ENCODE data around the gene PPP1R27.

Gene PPP1R27

DNA sequence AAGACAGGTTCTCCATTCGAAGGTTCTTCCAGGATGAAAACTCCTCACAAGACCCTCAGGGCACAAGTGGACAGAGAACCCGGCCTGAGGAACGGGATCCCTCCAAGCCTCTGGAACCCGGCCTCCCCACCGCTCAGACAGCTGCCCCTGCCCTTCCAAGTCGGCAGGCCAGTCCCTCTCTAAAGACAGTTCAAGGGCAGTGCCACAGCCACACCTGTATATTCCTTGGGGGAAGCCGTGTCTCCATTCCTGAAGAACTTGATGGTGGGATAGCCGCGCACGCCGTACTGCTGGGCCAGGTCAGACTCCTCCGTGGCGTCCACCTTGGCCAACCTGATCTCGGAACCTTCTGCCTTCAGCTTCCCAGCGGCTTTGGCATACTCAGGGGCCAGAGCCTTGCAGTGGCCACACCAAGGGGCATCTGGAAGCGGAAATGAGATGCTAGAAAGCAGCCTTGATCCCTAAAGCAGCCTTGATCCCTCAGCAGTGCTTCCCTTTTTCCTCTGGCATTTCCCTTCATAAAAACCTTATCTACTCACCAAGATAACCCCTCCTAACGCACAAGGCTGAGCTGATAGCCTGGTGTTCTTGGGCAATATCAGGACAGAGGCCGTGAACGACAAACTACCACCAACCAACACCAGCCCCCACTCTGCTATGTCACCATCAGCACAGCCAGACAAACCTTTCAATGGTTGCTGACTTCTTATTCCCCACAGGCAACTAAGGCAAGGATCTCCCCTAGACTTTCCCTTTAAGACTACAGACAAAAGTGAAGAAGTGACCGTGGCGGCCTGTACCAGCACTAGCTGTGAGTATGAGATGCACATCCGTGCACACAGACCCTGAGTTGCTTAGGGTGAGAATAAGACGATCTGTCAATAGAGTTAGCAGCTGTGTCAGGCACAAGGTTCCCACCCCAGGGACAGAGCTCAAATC is 24.4 kb upstream of the PPP1R27 start:
- peak; percentile 41 for DNase-seq (ENCODE audit: low read depth)
- peaks cover 61% of the 10 kb centered on the region for H3K4me1 ChIP-seq (ENCODE audit: control insufficient read depth, insufficient read depth, low read length)
- H3K36me3 ChIP-seq (ENCODE audit: control insufficient read depth, insufficient read depth, low read length, severe bottlenecking) = peaks cover 41% of the 10 kb centered on the region
- peak overlapping the region; percentile 86 for H3K4me3 ChIP-seq (ENCODE audit: low read length)
- H3K9me3 ChIP-seq (ENCODE audit: control insufficient read depth, low read length) = no peaks in the 10 kb centered on the region
- peak overlapping the region; percentile 92 for H3K9ac ChIP-seq (ENCODE audit: low read length)
- H3K27me3 ChIP-seq (replicated peaks; ENCODE audit: control insufficient read depth, insufficient read depth, low read length) = no peaks in the 10 kb centered on the region

DNA sequence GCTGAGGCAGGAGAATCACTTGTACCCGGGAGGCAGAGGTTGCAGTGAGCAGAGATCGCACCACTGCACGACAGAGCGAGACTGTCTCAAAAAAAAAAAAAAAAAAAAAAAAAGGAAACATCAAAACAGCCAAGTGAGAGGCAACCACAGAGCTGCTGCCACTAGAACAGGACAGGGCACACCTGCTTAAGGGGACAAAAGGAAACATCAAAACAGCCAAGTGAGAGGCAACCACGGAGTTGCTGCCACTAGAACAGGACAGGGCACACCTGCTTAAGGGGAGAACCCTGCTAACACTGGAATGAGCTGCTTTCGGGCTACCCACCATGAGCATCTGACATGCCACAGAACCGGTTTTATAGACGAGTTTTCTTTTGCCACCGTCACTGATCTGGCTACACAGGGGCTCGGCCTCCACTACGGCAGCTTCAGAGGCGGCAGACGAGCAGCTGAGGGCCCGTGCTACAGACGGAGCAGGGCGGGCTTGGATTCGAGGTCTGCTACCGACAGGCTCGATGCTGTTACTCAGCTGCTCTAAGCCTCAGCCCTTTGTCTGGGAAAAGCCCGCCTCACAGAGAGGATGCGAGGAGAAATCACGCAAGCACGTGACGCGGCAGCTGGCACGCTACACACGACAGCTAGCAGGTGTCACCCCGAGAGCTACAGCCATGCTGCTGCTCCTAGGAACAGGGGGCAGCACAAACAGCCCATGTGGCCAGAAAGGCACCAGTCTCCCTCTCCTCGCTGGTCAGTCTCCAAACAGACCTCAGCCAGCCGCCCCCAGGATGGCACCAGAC is 23.5 kb upstream of the PPP1R27 start:
- H3K27me3 ChIP-seq (replicated peaks; ENCODE audit: control insufficient read depth, insufficient read depth, low read length) = no peaks in the 10 kb centered on the region
- H3K4me1 ChIP-seq (ENCODE audit: control insufficient read depth, insufficient read depth, low read length) = peaks cover 53% of the 10 kb centered on the region
- peak overlapping the region; percentile 92 for H3K9ac ChIP-seq (ENCODE audit: low read length)
- peaks cover 42% of the 10 kb centered on the region for H3K36me3 ChIP-seq (ENCODE audit: control insufficient read depth, insufficient read depth, low read length, severe bottlenecking)
- peak overlapping the region; percentile 86 for H3K4me3 ChIP-seq (ENCODE audit: low read length)
- H3K9me3 ChIP-seq (ENCODE audit: control insufficient read depth, low read length) = no peaks in the 10 kb centered on the region
- DNase-seq (ENCODE audit: low read depth) = no peak

DNA sequence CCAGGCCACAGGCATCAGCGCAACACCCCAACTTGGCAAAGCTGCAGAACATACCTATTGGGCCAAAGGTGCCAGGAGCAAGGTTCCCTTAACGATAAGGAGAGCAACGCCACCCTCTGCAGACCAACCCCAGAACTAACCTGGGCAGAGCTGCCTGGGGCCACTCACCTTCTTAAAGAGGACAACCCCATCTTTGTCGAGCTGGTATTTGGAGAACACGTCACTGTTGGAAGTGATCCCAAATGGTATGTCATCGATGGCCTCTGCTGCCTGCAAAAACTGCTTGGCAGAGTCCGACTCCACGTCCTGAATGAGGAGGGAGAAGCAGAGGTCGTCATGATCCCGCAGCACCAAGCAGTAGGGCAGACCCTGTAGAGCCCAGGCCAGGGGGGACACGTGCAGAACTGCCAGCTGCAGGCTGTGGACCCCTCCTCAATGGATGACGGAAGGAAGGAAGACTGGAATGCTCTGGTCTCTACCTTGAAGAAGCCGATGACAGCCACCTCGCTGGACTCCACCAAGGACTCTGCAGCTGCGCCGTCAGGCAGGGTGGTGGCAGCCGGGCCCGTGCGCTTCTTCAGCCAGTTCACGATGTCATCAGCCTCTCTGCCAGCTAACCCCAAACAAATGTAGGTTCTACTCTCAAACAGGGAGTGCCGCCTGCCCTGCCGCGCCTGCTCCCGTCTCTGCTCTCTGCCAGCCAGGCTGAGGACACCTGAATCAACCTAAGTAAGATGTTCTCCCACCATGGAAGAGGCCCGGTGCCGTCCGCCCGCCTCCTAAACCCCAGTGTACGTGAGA is 20.3 kb upstream of the PPP1R27 start:
- no peak for DNase-seq (ENCODE audit: low read depth)
- no peaks in the 10 kb centered on the region for H3K9me3 ChIP-seq (ENCODE audit: control insufficient read depth, low read length)
- H3K4me3 ChIP-seq (ENCODE audit: low read length) = no peak overlapping the region
- H3K36me3 ChIP-seq (ENCODE audit: control insufficient read depth, insufficient read depth, low read length, severe bottlenecking) = peaks cover 68% of the 10 kb centered on the region
- no peaks in the 10 kb centered on the region for H3K27me3 ChIP-seq (replicated peaks; ENCODE audit: control insufficient read depth, insufficient read depth, low read length)
- H3K4me1 ChIP-seq (ENCODE audit: control insufficient read depth, insufficient read depth, low read length) = peaks cover 38% of the 10 kb centered on the region
- H3K9ac ChIP-seq (ENCODE audit: low read length) = peak overlapping the region; percentile 18

DNA sequence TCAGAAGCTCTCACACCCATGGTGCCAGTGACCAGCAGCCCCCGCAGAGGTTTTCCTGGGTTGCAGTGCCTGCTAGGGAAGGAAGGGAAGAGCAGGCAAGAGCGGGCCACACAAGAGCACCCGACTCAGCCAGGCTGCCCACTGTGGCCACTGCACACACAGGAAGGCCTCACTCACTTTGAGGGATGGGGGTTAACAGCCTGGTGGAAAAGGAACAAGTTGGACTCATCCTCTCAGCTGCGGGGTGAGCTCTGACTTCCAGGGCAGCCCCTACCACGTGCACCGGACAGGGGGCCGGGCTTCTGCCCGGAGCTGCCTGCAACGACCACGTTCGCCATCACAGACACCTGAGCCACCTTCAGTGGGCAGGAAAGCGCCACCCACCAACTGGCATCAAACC is 17.4 kb upstream of the PPP1R27 start:
- Histone ChIP-seq H3K27me3 (replicated peaks; ENCODE audit: control insufficient read depth, insufficient read depth, low read length) (no peaks in the 10 kb centered on the region), H3K36me3 (ENCODE audit: control insufficient read depth, insufficient read depth, low read length, severe bottlenecking) (peaks cover 74% of the 10 kb centered on the region), H3K9me3 (ENCODE audit: control insufficient read depth, low read length) (no peaks in the 10 kb centered on the region), H3K9ac (ENCODE audit: low read length) (no peak overlapping the region), H3K4me3 (ENCODE audit: low read length) (no peak overlapping the region), H3K4me1 (ENCODE audit: control insufficient read depth, insufficient read depth, low read length) (peaks cover 16% of the 10 kb centered on the region)
- DNase-seq (ENCODE audit: low read depth) = no peak

DNA sequence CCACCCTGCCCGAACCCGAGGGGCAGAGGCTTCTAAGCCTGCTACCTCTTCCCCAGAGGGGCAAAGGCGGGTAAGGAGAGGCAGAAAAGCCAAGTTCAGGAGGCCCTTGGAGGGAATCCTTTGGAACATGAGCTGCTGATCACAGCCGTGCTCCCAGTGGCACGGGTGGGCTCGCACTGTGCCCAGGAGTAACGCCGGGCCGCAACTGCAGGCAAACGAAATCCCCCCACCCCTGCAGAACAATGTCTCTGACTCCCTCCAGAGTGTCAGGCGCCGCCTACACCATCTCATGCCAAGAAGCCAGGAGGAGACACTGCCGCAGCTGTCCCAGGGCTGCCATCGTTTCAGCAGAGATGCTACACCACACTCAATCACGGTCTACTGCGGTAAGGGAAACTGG is 16.6 kb upstream of the PPP1R27 start:
- Histone ChIP-seq H3K36me3 (ENCODE audit: control insufficient read depth, insufficient read depth, low read length, severe bottlenecking) (peaks cover 79% of the 10 kb centered on the region), H3K4me3 (ENCODE audit: low read length) (no peak overlapping the region)

DNA sequence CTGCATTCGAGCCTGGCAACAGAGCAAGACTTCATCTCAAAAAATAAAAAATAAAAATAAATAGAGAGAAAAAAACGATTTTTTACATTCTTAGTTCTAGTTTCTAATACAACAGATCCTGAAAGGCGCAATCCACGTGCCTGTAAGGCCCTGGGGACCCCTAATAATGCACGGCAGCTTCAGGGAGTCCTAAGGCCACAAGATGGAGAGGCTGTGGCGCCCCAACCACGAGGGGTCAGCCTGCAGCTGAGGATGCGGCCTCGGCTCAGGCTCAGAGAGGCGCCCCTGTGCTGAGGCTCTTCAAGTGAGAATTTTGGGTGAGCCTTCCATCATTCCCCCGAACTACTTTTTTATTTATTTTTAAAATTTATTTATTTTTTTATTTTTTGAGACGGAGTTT is 14.6 kb upstream of the PPP1R27 start:
- H3K4me1 ChIP-seq (ENCODE audit: control insufficient read depth, insufficient read depth, low read length) = no peaks in the 10 kb centered on the region
- peaks cover 85% of the 10 kb centered on the region for H3K36me3 ChIP-seq (ENCODE audit: control insufficient read depth, insufficient read depth, low read length, severe bottlenecking)
- no peaks in the 10 kb centered on the region for H3K9me3 ChIP-seq (ENCODE audit: control insufficient read depth, low read length)
- no peak overlapping the region for H3K4me3 ChIP-seq (ENCODE audit: low read length)
- H3K27me3 ChIP-seq (replicated peaks; ENCODE audit: control insufficient read depth, insufficient read depth, low read length) = no peaks in the 10 kb centered on the region
- no peak overlapping the region for H3K9ac ChIP-seq (ENCODE audit: low read length)
- DNase-seq (ENCODE audit: low read depth) = no peak

More for the DNA sequence above, 16.6 kb upstream of the PPP1R27 start:
- no peak for DNase-seq (ENCODE audit: low read depth)
- H3K27me3 ChIP-seq (replicated peaks; ENCODE audit: control insufficient read depth, insufficient read depth, low read length) = no peaks in the 10 kb centered on the region
- no peaks in the 10 kb centered on the region for H3K9me3 ChIP-seq (ENCODE audit: control insufficient read depth, low read length)
- no peak overlapping the region for H3K9ac ChIP-seq (ENCODE audit: low read length)
- peaks cover 14% of the 10 kb centered on the region for H3K4me1 ChIP-seq (ENCODE audit: control insufficient read depth, insufficient read depth, low read length)

DNA sequence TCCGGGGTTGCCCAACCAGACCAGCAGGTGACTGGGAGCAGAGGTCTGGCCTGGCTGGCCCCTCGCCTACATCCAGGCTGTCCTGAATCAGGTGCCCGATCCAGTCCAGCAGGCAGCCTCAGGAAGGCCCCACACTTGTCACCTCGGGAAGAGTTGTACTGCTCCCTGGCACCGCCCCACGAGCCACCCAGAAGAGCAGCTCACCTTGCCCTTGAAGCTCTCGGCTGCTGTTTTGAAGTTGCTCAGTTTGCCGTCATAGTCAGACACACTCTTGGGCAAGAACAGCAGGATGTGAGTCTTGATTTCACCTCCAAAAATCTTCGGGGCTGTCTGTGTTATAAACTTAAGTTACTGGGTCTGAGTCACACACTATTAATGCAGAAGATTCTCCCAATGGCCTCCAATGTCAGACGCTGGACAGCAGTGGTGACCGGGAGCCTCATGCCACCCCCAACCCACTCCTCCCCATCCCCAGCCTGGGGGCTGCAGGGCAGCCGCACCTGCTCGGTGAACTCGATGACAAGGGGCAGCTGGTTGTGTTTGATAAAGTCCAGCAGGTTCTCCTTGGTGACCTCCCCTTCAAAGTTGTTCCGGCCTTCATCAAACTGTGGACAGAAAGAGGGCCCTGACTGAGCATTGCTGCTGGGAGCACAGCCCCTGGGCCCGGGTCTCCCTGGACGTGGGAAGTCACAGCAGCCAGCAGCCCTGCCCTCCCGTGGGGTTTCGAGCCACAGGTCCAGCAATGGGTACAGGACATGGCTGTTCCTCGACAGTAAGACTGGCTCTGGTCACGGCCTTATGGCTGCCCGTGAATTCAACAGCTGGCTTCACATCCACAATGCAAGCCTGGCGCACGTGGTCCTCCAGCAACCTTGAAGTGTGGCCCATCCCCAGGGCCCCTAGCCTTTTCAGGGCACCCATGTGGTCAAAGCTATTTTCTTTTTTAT is 12.2 kb upstream of the PPP1R27 start:
- Histone ChIP-seq H3K36me3 (ENCODE audit: control insufficient read depth, insufficient read depth, low read length, severe bottlenecking) (peaks cover 85% of the 10 kb centered on the region), H3K27me3 (replicated peaks; ENCODE audit: control insufficient read depth, insufficient read depth, low read length) (no peaks in the 10 kb centered on the region), H3K9ac (ENCODE audit: low read length) (no peak overlapping the region)

DNA sequence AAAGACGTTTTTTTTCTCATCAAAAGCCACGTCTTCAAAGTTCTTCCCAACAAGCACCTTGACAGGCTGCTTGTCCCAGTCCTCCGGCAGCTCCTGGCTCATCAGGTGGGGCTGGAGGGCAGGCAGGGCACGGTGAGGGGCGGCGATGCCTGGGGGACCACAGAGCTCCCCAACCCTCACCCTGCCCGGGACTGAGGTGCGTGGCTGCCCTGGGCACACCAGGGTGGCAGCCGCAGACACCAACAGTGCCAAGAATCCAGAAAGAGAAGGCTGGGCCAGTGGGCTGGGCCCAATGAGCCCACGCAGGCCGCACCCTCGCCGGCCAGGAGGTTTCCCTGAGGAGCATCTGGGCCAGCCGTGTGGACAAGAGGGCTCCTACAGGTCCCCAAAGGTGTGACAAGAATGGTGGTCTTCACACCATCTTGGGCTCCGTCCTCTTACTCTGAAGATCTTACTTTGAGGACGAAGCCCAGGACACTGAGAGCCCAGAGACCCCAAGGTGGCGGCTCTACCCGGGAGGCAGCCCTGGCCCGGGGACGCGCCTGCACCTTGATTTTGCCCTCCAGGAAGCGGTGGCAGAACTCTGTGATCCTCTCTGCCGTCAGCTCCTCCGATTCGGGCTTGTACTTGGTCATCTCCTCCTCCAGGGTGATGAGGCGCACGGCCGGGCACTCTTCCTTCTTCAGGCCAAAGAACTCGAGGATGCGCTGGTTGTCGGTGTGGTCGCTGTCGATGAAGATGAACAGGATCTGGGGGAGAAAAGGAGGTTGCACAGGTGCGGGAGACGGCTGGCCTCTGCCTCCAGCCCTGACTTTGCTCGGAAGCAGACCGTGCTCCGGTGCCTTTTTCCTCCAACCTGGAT is 11.3 kb upstream of the PPP1R27 start:
- Histone ChIP-seq H3K27me3 (replicated peaks; ENCODE audit: control insufficient read depth, insufficient read depth, low read length) (no peaks in the 10 kb centered on the region), H3K9ac (ENCODE audit: low read length) (no peak overlapping the region), H3K9me3 (ENCODE audit: control insufficient read depth, low read length) (no peaks in the 10 kb centered on the region), H3K4me1 (ENCODE audit: control insufficient read depth, insufficient read depth, low read length) (peaks cover 5% of the 10 kb centered on the region), H3K4me3 (ENCODE audit: low read length) (no peak overlapping the region), H3K36me3 (ENCODE audit: control insufficient read depth, insufficient read depth, low read length, severe bottlenecking) (peaks cover 76% of the 10 kb centered on the region)
- no peak for DNase-seq (ENCODE audit: low read depth)

More for the DNA sequence above, 12.2 kb upstream of the PPP1R27 start:
- no peak overlapping the region for H3K4me3 ChIP-seq (ENCODE audit: low read length)
- no peak for DNase-seq (ENCODE audit: low read depth)
- H3K9me3 ChIP-seq (ENCODE audit: control insufficient read depth, low read length) = no peaks in the 10 kb centered on the region
- peaks cover 5% of the 10 kb centered on the region for H3K4me1 ChIP-seq (ENCODE audit: control insufficient read depth, insufficient read depth, low read length)

DNA sequence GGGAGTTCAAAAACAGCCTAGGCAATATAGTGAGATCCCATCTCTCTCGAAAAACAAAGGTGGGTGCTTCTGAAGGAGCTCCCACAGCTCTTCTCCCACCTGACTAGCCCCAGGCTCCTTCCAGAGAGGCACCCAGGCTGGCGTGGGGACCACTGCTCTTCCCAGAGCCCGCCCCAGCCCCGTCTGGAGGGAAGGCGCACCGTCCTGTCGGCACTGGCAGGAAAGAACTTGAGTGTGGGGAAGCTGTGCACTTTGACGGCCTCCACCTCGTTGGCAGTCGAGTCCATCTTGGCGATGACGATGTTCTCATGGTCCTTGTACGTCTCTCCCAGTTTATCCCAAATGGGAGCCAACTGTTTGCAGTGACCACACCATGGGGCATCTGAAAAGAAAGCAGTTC is 10.5 kb upstream of the PPP1R27 start:
- Histone ChIP-seq H3K36me3 (ENCODE audit: control insufficient read depth, insufficient read depth, low read length, severe bottlenecking) (peaks cover 71% of the 10 kb centered on the region), H3K27me3 (replicated peaks; ENCODE audit: control insufficient read depth, insufficient read depth, low read length) (no peaks in the 10 kb centered on the region), H3K4me1 (ENCODE audit: control insufficient read depth, insufficient read depth, low read length) (peaks cover 5% of the 10 kb centered on the region), H3K4me3 (ENCODE audit: low read length) (no peak overlapping the region), H3K9me3 (ENCODE audit: control insufficient read depth, low read length) (no peaks in the 10 kb centered on the region), H3K9ac (ENCODE audit: low read length) (no peak overlapping the region)
- no peak for DNase-seq (ENCODE audit: low read depth)

All from adipocyte (in vitro differentiated cells).